Mammary epithelial cell (primary cell): ENCODE data around the gene SH3BP2.

Source experiments
- CTCF ChIP-seq, 2 donors: IDR thresholded peaks in 1 of 2; conservative IDR thresholded peaks in 1 of 2; 2 replicates each; pipeline ENCODE4 v1.5.1; 2011 to 2012; ENCODE audit warnings: inconsistent platforms in 2 of 2, low read length in 2 of 2, mild to moderate bottlenecking in 2 of 2, control low read depth in 1 of 2, low read depth in 1 of 2; ENCODE audit not compliant: insufficient read depth in 1 of 2; ENCODE audit errors: extremely low read depth in 1 of 2
- EZH2 ChIP-seq: IDR thresholded peaks from 2 replicates; pipeline ENCODE4 v1.6.1; 2012; ENCODE audit warnings: low read length, inconsistent platforms, borderline replicate concordance

- TF ChIP-seq CTCF (conservative IDR thresholded peaks at IDR 0.05 in 1 of 2, IDR thresholded peaks at IDR 0.05 in 1 of 2; ENCODE audit: extremely low read depth in 1 of 2, insufficient read depth in 1 of 2, low read depth in 1 of 2, low read length in 2 of 2): no peak
- TF ChIP-seq EZH2: no peak
These were observed 10.0 kb downstream of the SH3BP2 start for GRCh38 chr4:2802618-2803531.
